Esophagus squamous epithelium (tissue), 5 donors: Measurements from ENCODE around the gene FYTTD1. TPM values are rescaled to one million over a fixed set of nuclear protein-coding genes. Genes with fewer than 3 reads are reported as not detected.
A peak's percentile ranks its signal among the peaks of the same experiment; 100 is the strongest.

Source experiments
- DNase-seq: peaks from one replicate; lab custom pipeline; 2025; lab: John Stamatoyannopoulos, UW
- H3K27ac ChIP-seq, 4 donors: fragments of 200-600 bp; sonication (generic); one replicate each; pipeline ENCODE4 v1.5.1; 2016 to 2019; ENCODE audit warnings: mild to moderate bottlenecking in 1 of 4
- H3K27me3 ChIP-seq, 4 donors: fragments of 200-600 bp; sonication (generic); 1 replicate in 3 of 4; 2 replicates in 1 of 4; pipeline versions ENCODE4 v1.5.1 to v1.6.0; 2017 to 2021; ENCODE audit warnings: antibody characterized with exemption in 1 of 4
- H3K36me3 ChIP-seq, 3 donors: fragments of 200-600 bp; sonication (generic); one replicate each; pipeline ENCODE4 v1.5.1; 2016 to 2019
- H3K4me1 ChIP-seq, 3 donors: fragments of 200-600 bp; sonication (generic); one replicate each; pipeline ENCODE4 v1.5.1; 2017 to 2019
- H3K4me3 ChIP-seq, 4 donors: fragments of 200-600 bp; sonication (generic); 1 replicate in 3 of 4; 2 replicates in 1 of 4; pipeline ENCODE4 v1.5.1; 2016 to 2019; ENCODE audit warnings: mild to moderate bottlenecking in 2 of 4, moderate library complexity in 1 of 4
- H3K9me3 ChIP-seq, 3 donors: fragments of 200-600 bp; sonication (generic); one replicate each; pipeline ENCODE4 v1.5.1; 2016 to 2019
- CTCF ChIP-seq, 6 experiments: fragments of 450-650 bp in 4 of 6; fragments of 200-600 bp in 2 of 6; sonication (generic) in 2 of 6; IDR thresholded peaks; one replicate each; pipeline ENCODE4 v1.5.1; 2016 to 2019; ENCODE audit warnings: antibody characterized with exemption in 6 of 6, mild to moderate bottlenecking in 4 of 6, moderate library complexity in 4 of 6
- POLR2A ChIP-seq, 4 donors: fragments of 450-650 bp; IDR thresholded peaks; one replicate each; pipeline ENCODE4 v1.6.1; 2017; ENCODE audit warnings: antibody characterized with exemption in 4 of 4, mild to moderate bottlenecking in 4 of 4, moderate library complexity in 3 of 4
- whole genome bisulfite sequencing, 2 donors: methylation state at CpG; one replicate each; pipeline ENCODE4 v1.1.5; 2018; 5-methylcytosine and 5-hydroxymethylcytosine counted together
- intact Hi-C: fragments of 100-400 bp; cut with DNase I; formaldehyde crosslinking; loops from one replicate; pipeline ENCODE4 v1.15.0; 2022
- total RNA-seq, 4 donors: library from RNA; depleted of rRNA; stranded (reverse); fragments of >200 nt; gene quantifications; one replicate each; pipeline ENCODE4 v1.1.0, GENCODE V29; 2016
- donor health status: DM: yes; HTN: yes; CAD: no.

The FYTTD1 gene
- total RNA-seq, 4 donors from 2014 or later, result 46.4 to 62.0 (median 52.6) TPM

DNA sequence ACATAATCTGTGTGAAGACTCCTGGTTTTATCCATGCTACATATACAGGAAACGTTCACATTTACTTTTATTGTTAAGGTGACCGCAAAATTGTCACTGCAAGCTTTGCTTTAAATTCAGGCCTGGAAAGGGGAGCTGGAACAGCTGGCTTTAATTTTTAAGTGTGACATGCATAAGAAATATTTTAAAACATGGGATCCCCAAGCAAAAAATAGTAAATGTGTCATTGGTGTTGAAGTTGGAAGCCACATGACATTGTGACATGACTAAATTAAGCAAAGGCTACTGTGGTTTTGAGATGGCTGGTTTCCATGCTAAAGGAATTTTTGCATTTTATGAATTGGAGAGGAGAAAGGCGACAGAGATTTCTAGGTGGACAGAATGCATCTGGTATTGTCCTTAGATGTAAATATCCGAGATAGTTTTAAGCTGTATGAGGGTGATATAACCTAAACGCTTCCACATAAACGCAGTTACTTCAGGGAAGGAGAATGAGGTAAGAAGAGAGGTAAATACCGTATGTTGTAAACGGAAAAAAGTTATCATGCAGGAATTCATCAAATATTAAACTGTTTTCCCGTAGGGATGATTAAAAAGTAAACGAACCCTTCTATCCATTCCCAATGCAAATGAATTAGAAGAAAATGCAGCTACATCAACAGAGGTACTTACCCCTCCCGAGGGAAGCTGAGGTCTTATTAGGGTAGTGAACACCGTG, 927 bp upstream of the FYTTD1 start:
- H3K9me3 ChIP-seq, result no peaks in the 10 kb centered on the region
- H3K36me3 ChIP-seq, result no peaks in the 10 kb centered on the region
- no peaks in the 10 kb centered on the region for H3K27me3 ChIP-seq
- H3K4me3 ChIP-seq, result peak overlapping the region; percentile 67 to 94 (median 82)
- TF ChIP-seq CTCF (IDR thresholded peaks at IDR 0.05) (no peak), POLR2A (IDR thresholded peaks at IDR 0.05) (no peak)
- 23 to 25% methylated on average over 12 of the region's 12 CpGs for WGBS, 2 donors
- peaks cover 8 to 52% (median 17%) of the 10 kb centered on the region in 3 donors for H3K4me1 ChIP-seq
- intact Hi-C loops, result no loop called here
- H3K27ac ChIP-seq, result peak overlapping the region; percentile 93 to 99 (median 95)
- DNase-seq, result no peak

DNA sequence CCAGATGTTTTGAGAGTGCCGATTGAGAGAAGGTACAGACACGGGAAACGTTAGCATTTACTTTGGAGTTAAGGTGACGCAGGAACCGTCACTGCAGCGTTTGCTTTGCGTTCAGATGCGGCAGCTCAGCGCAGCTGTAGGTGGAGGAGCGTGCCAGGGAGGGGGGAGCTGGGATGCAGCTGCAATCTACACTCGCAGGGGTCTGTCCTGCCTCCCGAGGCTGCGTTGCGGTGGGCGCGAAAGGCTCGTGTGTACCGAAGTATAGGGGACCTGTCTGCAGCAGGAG, 425 bp upstream of the FYTTD1 start:
- TF ChIP-seq CTCF (IDR thresholded peaks at IDR 0.05) (no peak), POLR2A (IDR thresholded peaks at IDR 0.05) (no peak)
- intact Hi-C loops, result no loop called here
- 0% methylated on average over 10 to 11 of the region's 18 CpGs for WGBS, 2 donors
- peak overlapping the region; percentile 93 to 99 (median 95) for H3K27ac ChIP-seq
- H3K36me3 ChIP-seq, result no peaks in the 10 kb centered on the region
- no peaks in the 10 kb centered on the region for H3K9me3 ChIP-seq
- H3K4me1 ChIP-seq, result peaks cover 8 to 53% (median 17%) of the 10 kb centered on the region in 3 donors
- H3K4me3 ChIP-seq, result peak overlapping the region; percentile 67 to 94 (median 82)
- H3K27me3 ChIP-seq, result no peaks in the 10 kb centered on the region
- DNase-seq, result no peak

GRCh38 chr3:197750396-197750831, 731 bp downstream of the FYTTD1 start:
- no peaks in the 10 kb centered on the region for H3K36me3 ChIP-seq
- no peaks in the 10 kb centered on the region for H3K9me3 ChIP-seq
- peak overlapping the region; percentile 67 to 94 (median 82) for H3K4me3 ChIP-seq
- WGBS, 2 donors, result 0% methylated on average over 11 of the region's 43 CpGs; no CpG with 5 or more reads in 1 of the 2 donors
- intact Hi-C loops, result no loop called here
- peaks cover 8 to 53% (median 17%) of the 10 kb centered on the region in 3 donors for H3K4me1 ChIP-seq
- H3K27me3 ChIP-seq, result no peaks in the 10 kb centered on the region
- TF ChIP-seq CTCF (IDR thresholded peaks at IDR 0.05) (peak in 2 of 6 experiments; percentile 17 to 19), POLR2A (IDR thresholded peaks at IDR 0.05) (peak in 2 of 4 donors; percentile 48 to 50)
- no peak for DNase-seq
- H3K27ac ChIP-seq, result peak overlapping the region; percentile 93 to 99 (median 95)

DNA sequence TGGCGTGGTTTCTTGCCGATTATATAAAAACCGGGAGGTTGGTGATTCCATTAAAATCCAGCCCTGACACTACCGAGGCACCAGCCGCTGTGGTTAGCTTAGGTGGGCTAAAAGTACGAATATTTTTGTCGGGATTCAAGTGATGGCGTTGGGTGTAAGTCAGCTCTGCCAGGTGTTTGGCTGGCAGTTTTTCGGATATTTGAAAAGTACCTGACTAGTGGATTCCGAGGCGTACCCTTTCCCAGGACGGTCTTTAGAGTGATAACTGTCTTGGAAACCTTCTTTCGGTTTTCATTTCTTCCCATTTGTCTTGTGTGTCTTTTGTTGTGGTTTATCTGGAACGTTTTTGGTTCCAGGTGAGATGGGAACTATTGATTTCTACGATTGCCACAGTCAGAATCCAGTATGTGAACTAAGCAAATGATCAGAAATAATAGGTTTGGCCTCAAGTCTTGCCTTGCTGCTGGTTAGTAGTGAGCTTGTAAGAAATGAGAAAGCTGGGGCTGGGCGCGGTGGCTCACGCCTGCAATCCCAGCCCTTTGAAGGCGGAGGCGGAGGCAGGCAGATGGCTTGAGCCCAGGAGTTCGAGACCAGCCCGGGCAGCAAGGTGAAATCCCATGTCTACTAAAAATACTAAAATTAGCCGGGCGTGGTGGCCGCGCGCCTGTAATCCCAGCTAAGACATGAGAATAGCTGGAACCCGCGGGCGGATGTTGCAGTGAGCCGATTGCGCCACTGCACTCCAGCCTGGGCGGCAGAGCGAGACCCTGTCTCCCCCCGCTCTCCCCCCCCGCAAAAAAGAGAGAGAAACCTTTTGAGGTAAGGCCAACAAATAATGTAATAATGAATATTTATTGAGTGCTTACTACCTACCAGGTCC, 1.4 kb downstream of the FYTTD1 start:
- TF ChIP-seq CTCF (IDR thresholded peaks at IDR 0.05) (peak in 1 of 6 experiments; percentile 9), POLR2A (IDR thresholded peaks at IDR 0.05) (peak in 1 of 4 donors; percentile 23)
- no peaks in the 10 kb centered on the region for H3K36me3 ChIP-seq
- intact Hi-C loops, result no loop called here
- no peaks in the 10 kb centered on the region for H3K27me3 ChIP-seq
- DNase-seq, result no peak
- peaks cover 8 to 59% (median 17%) of the 10 kb centered on the region in 3 donors for H3K4me1 ChIP-seq
- no peaks in the 10 kb centered on the region for H3K9me3 ChIP-seq
- H3K4me3 ChIP-seq, result peak overlapping the region; percentile 67 to 94 (median 82)
- peak overlapping the region; percentile 93 to 99 (median 95) for H3K27ac ChIP-seq
- WGBS, 2 donors, result 1 to 10% methylated on average over 29 to 36 of the region's 36 CpGs
